ENCODE data around the gene MYO1B.
"Not testable (repeated sequence)": the region's sequence is repeated elsewhere in the genome, so short reads cannot be mapped to it uniquely, and the experiment has no call there.

The MYO1B gene

DNA sequence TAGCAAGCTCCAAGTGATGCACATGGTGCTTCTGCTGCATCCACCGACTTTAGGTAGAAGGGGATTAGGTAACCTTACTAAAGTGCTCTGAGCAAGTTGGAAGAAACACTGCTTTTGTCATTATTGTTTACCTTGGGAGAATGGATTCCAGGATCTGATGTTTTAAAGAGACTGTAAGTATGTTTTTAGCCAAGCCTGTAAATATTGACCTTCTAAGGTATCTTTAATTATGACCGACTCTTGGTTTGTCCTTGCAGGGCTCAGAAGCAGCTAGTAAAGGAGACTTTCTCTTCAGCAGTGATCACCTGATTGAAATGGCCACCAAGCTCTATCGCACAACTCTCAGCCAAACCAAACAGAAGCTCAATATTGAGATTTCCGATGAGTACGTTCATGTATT is 170.7 kb downstream of the MYO1B start:
- DNase-seq: no peak

DNA sequence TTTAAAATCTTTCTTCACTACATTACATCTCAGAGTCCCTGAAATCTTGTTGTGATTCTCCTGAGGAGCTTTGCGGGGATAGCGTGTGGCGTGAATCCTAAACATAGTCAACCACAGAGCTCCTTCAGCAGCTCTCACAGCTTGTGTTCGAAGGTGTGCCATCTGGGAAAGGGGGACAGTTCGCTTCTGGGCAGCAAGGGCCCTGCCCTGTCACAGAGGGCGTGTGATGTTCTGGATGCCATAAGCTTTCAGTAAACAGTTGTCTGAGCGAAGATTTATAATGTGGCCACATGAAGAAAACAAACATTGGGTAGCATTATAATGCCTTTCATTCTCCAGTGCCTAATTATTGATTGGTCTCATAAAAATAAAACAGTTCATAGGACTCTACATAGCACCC is 172.5 kb downstream of the MYO1B start:
- no peak for DNase-seq

DNA sequence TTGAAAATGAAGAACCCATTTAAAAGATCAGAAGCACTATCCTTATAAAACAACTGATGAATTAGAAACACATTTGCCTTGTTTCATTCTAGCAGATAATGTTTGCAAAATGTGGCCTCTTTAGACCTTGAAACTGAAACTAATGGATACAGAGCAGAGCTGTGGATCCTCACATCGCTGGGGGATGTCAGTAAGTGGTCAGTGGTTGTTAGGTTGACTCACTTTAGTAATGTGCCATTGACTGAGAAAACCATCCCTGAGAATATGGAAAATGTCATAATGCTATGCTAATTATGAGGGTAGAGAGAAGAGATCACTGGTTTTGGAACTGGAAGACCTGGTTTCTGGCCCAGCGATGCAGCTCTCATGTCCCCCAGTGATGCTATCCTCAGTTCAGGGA is 176.7 kb downstream of the MYO1B start:
- no peak for DNase-seq

DNA sequence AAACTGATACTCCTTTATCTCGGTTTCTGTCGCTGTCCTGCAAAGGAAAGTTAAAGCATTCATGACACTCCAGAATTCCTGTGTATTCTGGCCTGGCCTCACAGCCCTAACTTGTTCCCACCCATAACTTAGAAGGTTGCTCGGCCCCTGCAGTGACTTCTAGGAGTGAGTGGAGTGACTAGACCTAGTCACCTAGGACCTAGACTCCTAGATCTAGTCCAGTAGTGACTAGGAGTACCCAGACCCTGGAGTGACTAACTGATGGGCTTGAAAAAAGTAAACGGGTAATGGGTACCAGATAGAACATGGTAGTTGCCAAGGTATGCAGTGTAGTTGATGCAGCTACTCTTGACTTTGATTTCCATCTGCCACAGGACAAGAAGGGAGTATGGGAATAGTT is 181.8 kb downstream of the MYO1B start:
- no peak for DNase-seq

DNA sequence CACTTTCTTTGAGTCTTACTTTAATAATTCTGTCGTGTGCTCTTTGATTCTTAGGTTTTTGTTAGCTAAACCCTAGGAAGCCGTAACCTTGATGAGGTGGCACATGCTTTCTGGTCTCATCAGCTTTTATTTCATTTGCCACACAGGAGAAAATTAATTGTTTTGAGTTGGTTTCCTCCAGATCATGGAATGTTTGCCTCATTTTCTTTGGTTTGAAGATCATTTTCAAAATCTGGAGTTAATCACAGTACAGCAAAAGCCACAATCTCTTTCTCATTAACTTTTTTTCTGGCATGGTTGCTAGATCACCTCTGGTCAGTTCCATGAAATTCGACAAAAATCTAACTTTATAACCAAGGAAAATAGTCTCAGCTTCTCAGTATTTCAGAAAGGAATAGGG is 182.9 kb downstream of the MYO1B start:
- DNase-seq: no peak

DNA sequence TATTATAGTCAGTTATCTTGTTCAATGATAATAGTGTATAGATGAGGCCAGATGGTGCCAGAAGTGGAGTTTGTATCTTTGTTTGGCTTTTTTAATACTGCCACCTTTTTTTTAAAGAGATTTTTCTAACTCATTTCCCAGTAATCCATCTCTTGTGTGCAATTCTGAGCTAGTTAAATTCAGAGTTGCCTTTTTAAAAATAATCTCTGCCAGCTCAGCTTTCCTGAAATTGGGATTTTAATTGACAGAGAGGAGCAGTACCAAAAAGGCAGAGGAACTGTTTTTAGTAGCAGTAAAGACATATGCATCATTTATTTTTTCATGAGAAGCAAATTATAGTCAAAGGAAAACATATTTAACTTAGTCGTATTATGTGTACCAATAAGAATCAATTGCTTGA is 185.3 kb downstream of the MYO1B start:
- DNase-seq: no peak

DNA sequence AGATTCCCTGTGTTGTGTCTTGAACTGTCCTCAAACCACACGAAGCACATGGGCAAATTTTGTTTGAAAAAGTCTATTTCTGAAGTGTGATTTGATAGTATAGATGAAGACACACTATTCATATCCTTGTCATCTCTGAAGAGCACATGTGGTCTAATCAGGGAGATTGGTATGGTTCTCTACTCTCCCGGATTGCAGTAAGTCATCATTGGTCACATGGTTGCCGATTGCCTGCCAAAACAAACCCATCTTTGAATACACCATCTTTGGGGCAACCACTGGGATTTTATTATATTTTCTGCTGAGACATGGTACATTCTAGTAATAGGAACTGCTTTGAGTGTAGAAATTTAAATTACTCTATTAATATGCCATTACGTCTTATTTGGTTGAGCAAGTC is 186.9 kb downstream of the MYO1B start:
- no peak for DNase-seq

DNA sequence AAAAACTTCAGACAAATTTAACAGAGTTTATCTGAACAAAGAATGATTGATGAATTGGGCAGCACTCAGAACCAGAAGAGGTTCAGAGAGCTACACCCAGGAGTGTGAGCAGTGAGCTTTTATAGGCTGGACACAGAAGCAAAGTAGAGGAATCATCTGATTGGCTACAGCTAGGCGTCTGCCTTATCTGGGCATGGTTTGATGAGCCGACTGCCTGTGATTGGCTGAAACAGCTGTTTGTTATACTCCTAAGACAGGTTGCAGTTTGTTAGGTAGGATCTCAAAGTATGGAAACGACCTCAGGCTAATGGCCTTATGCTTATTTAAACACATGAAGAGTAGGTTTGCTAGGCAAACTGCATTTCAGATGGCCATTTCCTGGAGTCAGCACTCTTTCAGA is 188.9 kb downstream of the MYO1B start:
- no peak for DNase-seq

DNA sequence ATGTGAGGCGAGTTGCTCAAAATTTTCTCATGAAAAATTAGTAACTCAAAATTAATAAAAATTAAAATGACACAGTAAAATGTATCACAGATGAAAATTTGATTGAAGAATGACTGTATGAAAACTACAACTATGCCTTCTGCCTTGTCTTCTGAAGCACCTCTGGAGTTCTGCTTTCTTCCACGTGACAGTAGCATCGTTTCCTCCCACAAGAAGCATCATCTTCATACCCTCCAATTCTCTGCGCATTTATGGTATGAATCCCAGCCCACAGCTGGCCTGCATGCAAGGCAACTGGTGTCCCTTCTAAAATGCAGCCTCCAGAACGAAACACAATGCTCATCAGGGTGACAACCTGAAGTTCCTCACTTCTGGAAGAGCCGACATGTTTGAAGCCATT is 189.9 kb downstream of the MYO1B start:
- no peak for DNase-seq

DNA sequence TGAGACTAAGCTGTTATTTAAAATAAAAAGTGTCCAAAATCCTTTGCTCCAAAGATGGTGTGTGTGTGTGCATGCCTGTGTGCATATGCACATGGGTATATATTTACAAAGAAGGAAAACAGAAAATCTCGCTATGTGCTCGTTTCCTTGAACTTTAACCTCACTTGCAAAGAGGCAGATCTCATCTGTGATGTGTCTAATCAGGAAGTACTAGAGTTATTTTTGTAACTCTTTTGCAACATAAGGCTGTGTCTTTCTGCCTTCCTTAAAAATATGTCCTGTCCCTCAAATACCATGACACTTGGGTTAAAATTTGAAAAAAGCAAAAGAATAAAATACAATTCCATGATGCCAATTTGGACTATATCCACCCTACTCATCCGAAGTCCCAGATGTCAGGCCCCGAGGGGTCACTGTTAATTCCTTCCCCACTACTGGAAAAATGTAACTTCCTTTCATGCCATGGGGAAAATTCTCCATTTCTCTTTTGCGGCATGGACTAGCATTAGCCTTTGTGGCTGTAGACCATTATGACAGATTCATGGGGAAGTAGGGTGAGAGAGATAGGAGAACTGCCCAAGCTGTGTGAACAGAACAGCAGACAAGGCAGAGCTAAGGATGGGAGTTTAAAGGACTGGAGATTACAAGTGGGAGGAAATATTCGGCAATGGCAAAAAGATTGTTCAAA is 191.3 kb downstream of the MYO1B start:
- no peak for DNase-seq

DNA sequence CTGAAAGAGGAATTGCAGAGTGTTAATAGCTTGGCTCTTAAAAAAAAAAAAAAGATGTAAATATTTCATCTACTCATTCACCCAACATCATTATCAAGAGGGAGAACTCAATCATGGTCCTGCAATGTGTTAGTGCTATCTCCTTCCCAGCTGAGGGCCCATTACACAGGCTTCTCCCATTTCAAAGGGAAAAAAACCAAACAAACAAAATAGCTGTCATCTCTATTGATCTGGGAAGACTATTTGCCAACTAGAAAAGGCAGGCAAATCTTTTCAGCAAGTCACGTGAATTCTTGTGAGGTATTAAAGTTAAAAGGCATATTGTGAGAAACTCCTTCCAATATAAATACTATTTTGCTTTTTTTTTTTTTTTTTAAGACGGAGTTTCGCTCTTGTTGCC is 194.3 kb downstream of the MYO1B start:
- DNase-seq: no peak

DNA sequence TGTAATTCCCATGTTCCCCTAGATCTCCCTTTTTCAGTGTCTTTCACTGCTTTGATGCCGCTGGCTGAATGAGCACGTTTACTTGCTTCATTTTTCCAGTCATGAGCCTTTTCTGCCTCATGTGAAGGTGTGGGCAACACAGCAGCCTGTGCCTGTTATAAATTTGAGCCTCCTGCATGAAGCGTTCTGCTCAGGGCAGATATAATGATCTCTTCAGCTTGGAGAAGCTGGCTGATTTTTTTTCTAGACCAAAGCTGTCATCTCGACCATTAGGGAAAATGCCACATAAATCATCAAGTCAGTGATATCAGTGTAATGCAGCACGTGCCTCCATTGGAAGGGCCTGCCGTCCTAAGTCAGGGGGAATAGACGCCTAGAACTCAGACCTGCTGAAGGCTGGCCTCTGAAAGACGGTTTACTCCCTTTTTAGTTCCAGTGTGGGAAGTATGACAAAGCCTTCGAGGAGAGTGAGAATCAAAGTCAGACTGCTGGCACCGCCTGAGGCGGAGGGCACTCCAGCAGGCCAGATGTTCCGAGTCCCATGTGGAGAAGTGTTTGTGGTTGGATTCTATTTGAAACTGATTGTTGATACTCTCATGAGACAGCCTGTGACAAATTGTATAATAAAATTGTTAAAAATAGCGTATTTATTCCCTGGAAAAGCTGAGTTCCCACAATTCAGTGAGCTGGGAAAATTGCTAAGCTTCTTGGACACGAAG is 196.5 kb downstream of the MYO1B start:
- DNase-seq: no peak

DNA sequence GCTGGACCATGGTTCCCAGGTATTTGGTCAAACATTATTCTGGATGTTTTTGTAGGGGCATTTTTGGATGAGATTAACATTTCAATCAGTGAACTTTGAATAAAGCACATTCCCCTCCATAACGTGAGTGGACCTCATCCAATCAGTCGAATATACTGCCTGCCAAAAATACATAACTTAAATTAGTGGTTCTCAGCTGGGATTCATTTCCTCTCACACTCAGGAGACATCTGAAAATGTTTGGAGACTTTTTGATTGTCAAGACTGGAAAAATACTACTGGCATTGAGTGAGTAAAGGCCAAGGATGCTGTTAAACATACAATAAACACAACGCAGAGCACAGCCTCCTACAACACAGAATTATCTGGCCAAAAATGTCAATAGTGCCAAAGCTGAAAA is 198.2 kb downstream of the MYO1B start:
- DNase-seq: no peak

DNA sequence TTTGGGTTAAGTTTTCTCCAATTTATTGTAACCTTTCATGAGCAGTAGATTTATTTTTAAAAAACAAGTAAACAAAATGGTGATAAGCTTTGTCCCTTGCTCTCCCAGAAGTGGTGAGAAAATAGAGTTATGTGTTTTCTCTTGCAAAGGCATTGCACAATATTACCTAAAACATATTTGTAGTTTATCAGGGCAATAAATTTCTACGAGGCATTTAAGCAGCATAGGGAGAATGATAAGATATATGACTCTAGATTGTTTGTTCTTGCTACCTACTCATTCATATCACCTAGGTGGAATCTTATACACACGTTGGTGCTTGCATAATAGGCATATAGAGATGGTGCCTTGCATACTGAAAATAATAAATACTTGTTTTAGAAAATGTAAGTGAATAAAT is 201.7 kb downstream of the MYO1B start:
- no peak for DNase-seq

DNA sequence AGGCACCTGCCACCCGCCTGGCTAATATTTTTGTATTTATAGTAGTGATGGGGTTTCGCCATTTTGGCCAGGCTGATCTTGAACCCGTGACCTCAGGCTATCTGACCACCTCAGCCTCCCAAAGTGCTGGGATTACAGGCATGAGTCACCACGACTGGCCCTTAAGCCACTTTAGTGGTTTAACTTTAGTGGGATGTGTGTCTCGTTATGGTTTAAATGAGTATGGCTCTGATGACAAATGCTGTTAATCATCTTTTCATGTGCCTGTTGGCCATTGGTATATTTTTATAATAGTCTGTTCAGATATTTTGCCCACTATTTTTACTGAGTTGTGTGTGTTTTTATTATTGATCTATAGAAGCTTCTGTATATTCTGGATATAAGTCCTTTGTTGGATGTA is 205.9 kb downstream of the MYO1B start:
- no peak for DNase-seq

DNA sequence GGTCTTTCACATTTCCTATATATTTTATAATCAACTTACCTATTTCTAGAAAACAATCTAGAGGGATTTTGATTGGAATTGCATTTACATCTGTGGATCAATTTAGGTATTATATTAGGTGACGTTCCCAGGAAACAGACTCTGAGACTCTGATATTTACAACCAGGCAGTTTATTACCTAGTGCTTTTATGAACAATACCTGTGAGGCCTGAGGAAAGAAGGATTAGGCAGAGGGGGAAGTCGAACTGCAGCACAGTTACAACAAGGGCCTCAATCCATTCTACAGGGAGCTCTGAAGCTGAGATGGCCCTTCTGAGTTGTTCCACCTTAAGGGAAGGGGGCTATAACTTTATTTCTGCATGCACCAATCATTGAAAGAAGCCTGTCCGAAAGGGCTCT is 206.9 kb downstream of the MYO1B start:
- DNase-seq: no peak

DNA sequence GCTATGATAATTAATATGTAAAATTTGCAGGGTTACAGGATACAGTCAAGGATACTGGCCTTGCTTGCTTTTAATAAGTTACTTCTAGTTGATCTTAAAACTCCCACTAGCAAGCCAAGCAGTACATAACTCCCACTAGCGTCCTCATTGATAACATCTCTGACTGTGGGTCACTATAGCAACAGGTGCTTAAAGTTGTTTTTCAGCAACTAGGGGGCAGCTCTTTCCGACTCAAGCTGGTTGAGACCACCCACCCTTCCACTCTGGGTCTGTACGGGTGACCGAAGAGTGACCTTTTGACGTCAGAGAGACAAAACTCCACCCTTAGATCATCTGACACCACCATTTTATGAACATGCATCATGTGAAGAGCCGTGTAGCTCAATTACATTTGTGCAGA is 208.6 kb downstream of the MYO1B start:
- DNase-seq: no peak

DNA sequence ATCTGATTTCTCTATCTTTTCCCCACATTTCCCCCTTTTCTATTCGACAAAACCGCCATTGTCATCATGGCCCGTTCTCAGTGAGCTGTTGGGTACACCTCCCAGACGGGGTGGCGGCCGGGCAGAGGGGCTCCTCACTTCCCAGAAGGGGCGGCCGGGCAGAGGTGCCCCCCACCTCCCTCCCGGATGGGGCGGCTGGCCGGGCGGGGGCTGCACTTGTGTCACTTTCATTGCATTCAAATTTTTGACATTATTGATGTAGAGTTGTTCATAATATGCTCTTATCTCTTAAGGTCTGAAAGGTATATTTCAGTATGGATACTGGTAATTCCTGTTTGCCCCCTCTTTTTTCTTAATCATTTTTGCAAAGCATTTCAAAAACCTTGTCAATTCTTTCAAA is 211.3 kb downstream of the MYO1B start:
- DNase-seq: not testable (repeated sequence)

DNA sequence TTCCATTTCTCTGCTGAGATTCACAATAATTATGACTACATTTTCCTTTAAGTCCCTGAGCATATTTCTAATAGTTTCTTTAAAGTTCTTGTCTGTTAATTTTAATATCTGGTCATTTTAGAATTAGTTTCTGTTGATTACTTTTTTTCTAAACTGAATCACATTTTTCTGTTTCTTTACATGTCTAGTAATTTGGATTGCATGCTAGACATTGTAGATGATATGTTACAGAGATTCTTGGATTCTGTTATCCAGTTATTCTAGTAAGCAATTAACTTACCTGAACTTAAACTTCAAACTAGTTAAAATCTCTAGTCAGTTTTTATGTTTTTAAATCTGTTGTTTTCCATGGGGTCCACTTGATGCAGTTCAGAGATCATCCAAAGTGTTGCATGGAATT is 214.0 kb downstream of the MYO1B start:
- no peak for DNase-seq

DNA sequence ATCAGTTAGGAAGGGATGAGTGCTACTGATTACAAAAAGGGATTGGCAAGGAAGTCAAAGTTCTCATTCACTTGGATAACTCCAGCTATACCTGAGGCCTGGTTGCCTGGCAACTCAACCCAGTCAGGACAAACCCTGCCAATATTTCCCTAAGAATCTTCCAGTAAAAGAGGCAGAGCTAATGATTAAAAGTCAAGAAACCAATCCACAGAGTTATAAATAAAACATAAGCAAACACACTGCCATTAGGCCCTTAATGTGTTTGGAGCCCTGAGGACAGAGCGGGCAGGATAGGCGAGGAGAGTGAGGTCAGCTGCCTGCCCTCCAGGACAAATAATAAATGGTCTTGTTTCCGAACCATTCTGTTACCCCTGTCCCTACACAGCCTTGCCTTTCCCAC is 217.2 kb downstream of the MYO1B start:
- DNase-seq: no peak

DNA sequence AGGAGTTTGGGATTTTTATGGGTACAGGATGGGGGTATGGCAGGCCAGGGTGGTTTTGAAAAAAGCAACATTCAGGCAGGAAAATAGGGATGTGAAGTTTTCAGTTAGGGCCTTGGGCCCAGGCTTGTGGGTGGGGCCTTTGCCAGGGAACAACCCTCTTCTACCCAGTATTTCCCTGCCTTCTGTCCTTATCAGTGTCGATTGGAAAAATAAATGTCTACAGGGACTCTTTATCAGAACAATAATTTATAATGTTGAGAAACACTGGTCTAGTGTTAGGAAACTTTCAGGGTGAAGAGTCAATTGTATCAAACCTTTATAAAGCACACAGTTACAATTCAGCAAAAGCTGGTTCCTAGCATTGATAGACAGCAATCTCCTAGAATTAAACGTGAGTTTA is 218.6 kb downstream of the MYO1B start:
- DNase-seq: no peak

DNA sequence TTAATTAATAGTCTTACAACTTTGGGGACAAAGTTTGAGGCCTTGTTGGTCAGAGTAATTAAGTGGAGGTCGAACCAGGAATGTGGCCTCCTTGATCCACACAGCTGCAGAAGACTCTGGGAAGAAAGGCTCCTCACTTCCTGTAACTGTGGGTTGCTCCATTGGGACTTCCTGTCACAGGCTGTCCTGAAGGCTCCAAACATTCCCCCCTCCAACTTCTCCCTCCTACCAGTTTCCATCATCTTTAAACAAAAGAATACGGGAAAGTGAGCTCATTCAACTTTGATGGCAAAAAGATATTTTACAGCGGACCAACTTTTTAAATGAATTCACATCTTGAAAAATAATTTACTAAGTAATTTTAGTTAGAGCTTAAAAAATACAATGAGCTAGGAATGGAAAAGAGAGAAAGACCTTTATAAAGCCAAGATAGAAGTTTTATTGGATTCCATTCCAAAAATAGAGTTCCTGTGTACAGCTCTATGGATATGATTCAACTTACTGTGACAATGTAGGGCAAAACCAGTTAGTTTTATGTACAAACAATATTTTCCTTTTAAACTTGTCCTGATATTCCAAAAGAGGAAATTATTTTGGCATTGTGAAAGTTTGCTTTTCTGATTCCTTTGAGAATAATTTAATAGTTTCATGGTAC is 220.7 kb downstream of the MYO1B start:
- DNase-seq: no peak

DNA sequence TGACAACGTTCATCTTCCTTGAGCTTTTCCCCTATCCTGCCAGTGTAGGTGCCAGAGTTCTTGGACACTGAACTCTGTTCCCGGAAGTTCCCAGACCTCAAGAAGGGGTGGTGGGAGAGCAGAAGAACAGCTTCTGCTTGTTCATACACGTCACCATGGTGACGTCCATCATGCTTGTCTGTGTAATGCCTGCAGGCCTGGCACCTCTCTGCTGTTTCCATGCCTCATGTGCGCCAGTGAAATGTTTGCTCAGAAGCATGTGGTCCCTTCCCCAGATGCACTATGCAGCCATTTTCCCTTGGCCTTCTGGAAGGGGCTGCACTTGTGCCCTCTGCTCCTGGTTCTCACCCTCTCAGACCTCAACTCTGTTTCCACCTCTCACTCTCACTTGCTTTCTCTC is 221.9 kb downstream of the MYO1B start:
- DNase-seq: no peak

DNA sequence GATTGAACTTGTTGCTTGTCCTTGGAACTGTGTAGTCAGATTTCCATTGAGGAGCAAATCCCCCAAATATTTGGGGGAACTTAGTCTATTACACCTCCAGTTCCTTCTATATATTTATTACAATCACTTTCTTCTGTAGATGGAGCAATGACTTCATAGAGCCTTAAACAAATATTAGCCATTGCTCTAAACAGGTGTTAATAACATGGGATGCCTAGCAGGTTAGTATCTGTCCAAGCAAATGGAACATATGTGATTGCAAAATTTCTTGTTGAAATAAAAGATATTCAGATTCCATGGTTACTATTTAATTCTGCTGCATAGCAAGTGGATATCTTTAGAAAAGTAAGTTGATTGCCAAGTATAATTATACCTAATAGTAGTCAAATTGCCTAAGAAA is 225.1 kb downstream of the MYO1B start:
- no peak for DNase-seq

DNA sequence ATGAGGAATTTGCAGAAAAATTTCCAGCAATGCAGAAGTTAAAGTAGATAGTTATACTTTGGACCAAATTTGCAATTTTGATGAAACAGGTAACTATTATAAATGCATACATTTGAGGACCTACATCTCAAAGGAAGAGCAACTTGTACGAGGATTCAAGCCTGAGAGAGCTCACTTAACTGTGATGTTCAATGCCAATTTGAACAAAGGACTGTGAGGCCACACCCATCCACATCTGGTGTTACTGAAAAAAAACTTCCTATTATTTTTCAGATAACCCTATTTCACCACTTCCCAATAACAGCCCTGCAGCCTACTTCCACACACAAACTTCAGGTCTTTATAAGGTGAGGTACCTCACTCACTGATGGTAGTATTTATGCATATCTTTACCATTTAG is 229.3 kb downstream of the MYO1B start:
- no peak for DNase-seq
